ENCODE measurements around the gene FAXDC2.

Gene FAXDC2, protein sequence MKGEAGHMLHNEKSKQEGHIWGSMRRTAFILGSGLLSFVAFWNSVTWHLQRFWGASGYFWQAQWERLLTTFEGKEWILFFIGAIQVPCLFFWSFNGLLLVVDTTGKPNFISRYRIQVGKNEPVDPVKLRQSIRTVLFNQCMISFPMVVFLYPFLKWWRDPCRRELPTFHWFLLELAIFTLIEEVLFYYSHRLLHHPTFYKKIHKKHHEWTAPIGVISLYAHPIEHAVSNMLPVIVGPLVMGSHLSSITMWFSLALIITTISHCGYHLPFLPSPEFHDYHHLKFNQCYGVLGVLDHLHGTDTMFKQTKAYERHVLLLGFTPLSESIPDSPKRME

DNA sequence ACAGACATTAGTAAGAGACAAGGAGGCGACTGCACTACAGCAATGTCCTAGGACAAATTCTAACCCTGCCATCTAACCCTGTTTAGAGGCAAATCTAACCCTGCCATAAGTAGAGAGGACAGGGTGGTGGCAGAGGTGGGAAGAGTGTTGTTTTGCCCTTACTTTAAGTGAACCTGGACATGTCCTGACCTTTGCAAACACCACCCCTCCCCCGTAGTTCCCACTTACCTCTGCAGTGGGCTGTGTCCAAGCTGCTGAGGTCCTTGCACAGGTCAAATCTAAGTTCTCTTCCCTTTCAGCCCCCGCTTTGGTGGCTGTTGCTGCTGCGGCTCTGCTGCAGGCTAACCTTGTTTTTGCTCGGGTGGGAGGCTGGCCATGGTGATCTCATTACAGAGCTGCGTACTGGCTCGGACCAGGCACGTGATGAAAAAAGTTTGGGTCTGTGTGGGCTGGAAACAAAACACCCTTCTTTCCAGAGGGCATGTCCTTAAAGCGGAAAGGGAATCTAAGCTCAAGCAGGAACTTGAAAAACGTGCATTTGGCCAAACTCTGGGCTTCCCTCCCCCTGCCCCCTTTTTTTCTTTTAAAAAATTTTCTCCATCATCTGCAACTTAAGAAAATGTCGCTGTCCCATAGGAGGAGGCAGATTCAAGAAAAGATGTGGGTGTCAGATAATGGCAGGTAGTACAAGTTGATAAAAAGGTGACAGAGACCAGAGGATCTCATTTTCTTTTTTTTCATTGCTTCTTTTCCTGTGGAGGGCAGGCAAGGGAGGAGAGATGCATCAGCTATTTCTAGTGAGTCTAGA is at the start of gene FAXDC2:
TSS of gene FAXDC2 (minus strand) at position 349 of the 808 bp plus-strand sequence. CDS start 12,425 bp downstream, outside the sequence.
- peak; percentile 72 to 84 for DNase-seq

DNA sequence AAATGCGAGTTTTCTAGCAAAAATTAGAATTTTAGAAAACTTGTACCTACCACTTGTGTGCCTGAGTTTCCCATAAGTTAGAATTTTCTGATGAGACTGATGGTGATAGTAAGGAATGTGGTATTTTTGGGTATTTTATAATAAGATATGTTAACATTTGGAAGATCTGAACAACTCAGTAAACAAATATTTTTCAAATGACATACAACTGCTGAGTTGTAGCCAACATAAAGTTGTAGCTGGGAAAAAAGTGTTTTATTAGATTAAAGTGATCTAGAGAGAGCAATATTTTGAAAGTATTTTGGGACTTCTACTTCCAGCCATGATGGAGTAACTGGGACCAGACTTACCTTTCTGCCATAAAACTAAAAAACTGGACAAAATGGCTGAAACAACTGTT is 49.7 kb upstream of the FAXDC2 start:
- no peak for DNase-seq

DNA sequence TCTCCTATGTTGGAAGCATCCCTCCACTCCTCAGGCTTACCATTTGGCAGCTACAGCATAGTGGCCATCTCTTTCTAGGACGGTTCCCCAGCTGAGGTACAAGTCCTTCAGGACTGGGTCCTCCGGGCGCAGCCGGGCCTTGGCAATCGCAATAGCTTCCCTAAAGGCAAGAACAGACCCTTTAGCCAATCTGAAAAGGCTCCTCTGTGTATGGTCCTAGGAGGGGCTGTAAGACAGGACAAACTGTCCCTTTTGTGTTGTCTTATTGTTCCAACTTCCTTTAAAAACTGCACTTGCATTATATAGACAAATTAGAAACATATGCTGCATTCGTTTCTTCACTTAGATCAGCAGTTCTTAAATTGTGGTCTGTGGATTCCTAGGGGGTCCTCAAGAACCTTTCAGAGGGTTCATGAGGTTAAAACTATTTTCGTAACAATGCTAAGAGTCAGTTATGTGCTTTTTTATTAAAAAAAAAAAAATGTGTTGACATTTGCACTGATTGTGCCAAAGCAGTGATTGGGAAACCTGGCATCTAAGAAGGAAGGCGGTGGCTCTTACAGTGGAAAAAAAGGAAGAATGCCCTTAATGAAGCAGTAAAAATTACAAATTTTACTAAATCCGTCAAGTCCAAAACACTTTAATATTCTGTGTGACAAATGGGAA is 48.9 kb upstream of the FAXDC2 start:
- DNase-seq: no peak

DNA sequence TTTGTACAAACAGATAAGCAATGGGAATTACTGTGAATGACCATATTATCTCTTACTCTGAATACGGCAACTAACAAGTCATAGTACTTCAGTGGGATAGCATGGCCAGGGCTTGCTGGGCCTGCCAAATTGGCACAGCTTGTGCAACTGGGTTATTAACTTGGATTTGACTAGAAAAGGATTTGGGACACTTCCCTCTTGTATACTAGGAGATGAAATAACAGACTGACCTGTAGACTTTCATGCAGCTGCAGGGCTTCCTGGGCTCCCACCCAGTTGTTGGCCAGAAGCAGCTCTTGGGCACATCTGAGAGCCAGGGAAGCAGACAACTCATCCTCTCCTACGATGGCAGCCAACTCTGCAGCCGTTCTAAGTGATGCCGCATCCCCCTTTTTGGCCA is 47.8 kb upstream of the FAXDC2 start:
- DNase-seq: no peak

DNA sequence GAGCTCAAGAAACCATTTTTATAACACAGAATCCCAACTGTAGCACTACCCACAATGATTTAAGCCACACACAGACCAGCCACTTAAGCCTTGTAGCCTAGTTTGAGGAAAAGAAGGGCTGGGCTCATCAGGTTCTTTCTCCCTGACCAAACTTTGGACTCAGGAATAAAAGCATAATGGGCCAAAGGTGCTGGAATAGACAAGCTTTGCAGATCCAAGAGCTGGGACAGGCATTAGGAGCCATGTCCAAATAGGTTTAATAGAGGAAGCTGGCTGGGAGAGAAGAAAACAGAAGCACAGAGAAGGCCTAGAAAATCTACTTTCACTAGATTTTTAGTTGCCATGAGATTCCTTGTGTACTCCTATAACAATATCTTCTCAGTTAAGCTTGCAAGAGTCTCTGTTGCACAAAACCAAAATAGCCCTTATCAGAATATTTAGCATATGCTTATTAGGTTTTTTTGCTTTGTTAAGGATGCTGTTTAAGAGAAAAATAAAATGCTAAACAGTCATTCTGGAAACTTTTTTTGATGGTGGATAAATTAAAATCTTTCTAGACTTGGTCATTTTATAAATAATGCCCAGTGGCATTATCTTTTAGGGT is 46.3 kb upstream of the FAXDC2 start:
- no peak for DNase-seq

DNA sequence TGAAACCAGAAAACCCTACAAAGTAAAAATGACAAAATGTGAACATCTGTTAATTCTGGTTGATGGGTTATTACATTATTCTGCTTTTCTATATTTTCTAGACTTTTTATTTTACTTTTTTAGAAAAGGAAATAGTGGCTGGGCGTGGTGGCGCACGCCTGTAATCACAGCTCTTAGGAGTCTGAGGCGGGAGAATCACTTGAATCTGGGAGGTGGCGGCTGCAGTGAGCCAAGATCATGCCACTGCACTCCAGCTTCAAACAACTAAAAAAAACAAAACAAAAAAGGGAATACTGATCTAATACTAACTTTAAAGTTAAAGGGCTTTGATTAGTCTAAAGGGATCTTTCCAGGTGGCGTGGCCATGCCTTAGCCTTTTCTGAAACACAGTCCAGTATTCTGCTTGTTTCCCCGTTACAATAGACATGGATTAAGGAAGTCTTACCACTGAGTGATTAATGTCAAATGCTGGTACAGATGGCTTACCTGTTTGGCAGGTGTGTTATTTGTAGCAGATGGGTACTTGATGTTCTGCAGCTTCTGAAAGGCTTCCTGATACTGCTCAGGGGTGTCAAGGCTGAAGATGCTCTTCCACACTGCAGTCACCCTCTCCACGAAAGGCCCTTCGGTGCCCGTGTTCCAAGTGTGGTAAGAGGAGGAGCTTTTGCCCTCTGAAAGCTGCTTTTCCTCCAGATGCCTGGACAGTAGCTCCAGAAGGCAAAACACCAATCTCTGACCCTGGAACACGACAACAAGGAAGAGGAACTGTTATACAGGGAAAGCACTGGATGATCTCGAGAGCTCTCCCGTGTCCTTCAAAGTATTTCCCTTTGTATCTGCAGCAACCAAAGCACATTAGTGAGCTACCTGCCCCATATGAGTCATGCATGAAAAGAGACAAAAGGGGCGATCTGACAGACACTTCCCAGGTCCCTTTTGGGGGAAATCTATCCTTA is 45.5 kb upstream of the FAXDC2 start:
- DNase-seq: no peak

DNA sequence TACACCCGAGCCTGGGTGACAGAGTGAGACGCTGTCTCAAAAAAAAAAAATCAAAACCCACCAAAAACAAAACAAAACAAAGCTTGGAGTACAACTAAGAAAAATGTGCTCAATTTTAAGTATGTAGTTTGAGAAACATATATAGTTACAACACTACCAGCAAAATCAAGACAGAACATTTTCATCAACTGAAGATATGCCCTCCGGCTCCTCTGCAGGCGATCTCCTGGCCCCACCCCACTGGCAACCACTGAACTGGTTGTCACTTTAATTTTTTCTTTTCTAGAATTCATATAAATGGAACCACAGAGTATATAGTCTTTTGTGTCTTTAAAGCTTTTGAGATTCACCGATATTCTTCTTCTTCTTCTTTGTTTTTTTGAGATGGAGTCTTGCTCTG is 43.0 kb upstream of the FAXDC2 start:
- DNase-seq: no peak

DNA sequence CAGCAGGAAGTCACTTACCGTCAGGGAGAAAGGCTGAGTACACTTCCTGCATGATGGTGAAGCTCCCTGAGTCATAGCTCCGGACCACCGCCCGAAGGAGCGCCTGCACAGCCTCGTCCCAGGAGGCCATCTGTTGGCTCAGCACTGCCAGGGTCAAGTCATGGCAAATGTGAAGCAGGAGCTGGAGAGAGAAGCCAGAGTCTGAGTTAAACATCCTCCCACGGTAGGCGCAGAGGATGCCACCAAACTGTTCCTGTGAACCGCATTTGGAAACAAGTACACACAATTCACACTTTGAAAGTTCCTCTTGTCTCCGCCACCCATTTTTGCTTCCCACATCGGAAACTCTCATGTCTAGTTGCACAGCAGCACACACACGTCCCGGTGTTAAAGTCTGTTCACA is 42.0 kb upstream of the FAXDC2 start:
- no peak for DNase-seq

DNA sequence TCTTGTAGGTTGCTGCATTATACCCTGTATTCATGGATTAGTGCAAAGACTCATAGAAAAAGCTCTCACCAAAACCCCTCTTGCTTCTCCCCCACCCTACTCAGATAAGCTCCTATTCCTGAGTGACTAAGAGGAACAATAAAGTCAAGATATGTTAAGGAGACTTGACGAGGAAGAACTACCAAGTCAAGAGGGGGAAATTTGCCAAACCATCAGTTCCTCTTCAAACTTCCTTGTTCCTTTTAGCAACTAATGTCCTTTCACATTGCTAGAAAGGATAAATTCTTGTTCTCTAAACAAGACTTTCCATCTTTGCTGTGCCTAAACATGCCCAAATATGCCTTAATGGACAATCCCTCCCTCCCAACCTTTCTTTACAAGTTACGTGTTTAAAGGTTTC is 35.0 kb upstream of the FAXDC2 start:
- peak; percentile 44 to 57 for DNase-seq

DNA sequence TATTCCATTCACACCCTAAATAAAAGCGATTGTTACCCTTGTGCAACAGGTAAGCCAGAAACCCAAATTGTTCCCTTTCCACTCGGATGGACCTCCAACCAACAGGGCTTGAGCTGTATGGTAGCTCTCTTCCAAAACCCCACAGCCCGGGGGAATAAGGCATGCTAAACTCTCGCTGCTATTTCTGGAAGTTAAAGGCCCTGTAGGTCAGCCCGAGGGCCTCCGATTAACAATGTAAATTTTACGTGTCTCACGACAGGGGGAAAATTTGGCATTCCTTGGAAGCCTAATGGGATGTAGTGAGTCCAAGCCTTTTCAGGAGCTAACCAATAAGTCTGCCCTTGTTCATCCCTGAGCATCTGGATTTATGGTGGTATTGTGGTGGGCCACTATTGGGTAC is 34.0 kb upstream of the FAXDC2 start:
- DNase-seq: no peak

DNA sequence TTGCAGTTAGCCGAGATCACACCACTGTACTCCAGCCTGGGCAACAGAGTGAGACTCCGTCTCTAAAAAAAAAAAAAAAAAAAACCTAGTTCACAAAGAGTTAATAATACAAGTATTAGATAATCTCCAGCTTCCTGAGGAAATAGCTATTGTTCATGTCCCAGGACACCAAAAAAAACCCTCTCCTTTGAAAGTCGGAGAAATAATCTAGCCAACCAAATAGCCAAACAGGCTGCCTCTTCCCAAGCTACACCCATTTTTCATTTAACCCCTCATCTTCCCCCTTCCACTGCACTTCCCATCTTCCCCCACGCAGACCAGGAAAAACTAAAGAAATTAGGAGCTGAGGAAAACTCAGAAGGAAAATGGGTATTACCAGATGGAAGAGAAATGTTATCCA is 31.6 kb upstream of the FAXDC2 start:
- DNase-seq: no peak

DNA sequence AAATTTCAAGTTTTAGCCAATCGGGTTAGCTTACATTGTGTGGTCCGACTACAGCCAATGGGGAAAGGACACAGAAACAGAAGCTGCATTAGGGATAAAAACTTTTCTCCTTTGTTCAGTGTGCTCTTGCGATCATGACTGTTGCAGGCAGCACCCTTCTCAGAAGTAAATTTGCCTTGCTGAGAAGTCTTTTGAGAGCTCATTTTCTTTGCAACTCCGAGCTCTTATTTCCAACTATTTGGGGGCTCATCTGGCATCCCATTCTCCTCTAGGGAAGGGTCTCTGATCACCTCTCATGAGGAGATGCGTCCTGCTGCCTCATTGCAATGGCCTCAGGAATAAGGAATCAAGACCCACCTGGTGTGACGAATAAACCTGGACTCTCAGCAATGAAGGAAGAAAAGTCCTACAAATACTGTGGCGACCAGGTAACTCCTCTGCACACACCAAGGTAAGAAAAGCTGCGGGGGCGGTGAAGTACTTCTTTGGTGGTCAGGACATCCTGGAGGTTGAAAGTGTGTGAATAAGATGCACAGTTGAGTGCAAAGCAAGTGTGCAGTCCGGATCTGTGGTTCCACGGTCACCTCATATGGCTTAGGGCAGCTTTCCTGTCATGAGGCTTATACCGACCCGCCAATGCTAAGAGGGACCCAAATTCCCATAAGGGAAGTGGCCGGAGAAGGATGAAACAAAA is 28.4 kb upstream of the FAXDC2 start:
- DNase-seq: no peak

DNA sequence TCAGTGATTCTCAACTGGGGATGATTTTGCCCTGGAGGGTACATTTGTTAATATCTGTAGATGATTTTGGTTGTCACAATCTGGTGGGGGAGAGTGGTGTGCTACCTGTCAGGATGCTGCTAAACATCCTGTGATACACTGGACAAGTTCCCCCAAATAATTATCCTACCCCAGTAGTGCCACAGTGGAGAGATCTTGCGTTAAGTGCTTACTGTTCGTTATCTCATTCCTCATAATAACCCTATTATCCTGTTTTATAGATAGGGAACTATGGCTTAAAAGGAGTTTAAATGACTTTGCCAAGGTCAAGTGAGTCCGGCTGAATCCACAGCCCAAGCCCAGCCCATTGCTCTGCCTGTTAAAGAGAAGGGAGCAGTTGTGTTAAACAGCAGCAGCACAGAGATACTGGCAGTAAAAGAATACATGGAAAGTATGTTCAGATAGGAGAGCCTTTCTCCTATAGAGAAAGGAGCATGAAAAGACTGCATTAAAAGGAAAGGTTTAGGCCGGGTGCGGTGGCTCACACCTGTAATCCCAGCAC is 23.5 kb upstream of the FAXDC2 start:
- no peak for DNase-seq

DNA sequence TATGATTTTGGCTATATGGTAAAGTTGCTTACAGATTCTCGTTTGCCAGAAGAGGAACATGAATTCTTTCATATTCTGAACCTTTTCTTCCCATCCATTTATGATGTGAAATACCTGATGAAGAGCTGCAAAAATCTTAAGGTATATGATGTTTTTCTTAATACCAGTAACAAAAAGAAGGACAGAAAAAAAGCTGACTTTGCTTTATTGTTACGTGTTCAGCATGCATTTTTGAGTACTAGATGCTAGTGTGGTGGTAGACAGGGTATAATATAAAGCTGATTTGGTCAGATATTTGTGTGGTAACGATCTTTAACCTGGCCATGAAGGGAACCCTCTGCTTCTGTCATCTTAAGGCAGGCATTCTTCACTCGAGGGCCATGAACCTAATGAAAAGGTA is 21.3 kb upstream of the FAXDC2 start:
- no peak for DNase-seq

DNA sequence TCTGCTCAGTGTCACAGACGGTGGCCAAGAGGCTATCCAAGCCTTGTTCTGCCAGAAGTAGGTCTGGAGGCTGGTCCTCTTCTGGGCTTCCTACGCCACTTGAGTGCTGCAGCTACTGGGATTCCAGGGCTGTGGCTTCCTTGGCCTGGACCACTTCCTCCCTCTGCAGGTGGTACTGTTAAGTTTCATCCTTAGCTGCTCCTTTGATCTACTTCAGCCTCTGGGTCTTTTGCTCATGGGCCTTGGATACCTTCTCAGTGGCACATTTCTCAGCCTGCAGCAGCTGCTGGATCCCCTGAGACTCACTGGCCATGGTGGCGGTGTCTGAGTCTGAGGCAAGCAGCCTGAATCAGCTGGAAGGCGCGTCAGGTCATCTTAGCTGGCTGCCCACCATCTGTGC is 18.3 kb upstream of the FAXDC2 start:
- DNase-seq: no peak

DNA sequence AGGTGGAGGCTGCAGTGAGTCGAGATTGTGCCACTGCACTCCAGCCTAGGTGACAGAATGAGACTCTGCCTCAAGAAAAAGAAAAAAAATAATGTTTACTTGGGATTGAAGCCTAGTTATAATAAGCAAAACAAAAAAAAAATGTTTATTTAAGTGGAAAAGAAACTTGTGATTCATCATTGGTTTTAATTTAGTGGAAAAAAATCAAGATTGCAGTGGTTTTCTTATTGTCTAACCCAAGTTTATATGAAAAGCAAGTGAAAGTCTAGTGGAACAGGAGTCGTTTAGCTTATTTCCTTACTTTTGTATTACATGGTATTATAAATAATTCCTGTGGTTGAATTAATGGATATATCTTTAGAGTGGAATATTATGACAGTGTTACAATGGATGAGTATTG is 16.4 kb upstream of the FAXDC2 start:
- DNase-seq: no peak

DNA sequence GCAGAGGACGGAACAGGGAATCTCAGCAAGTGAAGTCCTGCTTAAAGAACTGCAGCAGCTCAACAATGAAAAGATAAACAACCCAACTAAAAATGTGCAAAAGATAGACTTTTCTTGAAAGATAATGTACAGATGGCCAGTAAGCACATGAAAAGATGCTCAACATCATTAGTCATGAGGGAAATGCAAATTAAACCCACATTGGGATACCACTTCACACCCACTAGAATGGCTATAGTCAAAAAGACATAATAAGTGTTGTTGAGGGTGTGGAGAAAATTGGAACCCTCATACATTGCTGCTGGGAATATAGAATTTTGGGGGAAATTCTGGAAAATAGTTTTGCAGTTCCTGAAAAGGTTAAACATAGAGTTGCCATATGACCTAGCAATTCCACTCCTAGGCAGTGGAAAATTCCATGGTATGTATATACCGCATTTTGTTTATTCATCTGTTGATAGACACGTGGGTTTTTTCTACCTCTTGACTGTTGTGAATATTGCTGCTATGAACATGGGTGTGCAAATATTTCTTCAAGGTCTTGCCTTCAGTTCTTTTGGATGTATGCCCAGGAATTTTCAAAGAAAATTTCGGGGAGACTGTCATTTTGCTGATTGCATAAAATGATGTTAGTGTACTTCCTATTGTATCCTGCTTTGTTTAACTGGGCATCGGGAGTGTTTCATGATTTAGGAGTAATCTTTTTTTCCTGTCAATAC is 15.2 kb upstream of the FAXDC2 start:
- DNase-seq: no peak

DNA sequence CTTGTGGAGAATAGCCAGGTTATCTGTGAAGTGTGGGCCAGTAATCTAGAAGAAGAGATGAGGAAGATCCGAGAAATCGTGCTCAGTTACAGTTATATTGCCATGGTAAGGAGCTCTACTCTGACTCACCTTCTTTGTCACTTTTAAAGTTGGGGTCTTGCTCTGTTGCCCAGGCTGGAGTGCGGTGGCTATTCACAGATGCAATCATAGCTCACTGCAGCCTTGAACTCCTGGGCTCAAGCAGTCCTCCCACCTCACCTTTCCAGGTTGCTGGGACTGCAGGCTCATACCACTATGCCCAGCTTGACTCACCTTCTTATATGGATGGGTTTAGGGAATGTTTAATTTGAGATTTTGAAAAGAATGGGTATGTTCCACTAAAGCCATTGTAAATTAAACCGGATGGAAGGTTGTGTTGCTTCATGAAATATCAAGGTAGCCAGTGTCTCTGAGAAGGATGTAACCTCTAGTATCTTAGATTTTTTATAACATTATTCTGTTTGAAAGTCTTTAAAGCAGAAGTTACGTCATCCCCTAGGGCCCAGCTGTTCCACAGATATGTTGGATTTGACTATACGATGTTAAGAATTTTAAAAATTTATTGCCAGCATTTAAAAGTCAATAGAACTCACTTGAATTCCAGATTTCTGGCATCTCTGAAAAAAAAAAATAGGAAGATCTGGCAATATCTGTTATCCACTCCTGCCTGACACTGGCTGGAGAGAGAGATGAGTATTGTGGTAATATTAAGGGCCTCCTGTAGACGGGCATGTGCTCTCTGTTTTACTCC is 13.1 kb upstream of the FAXDC2 start:
- DNase-seq: no peak

DNA sequence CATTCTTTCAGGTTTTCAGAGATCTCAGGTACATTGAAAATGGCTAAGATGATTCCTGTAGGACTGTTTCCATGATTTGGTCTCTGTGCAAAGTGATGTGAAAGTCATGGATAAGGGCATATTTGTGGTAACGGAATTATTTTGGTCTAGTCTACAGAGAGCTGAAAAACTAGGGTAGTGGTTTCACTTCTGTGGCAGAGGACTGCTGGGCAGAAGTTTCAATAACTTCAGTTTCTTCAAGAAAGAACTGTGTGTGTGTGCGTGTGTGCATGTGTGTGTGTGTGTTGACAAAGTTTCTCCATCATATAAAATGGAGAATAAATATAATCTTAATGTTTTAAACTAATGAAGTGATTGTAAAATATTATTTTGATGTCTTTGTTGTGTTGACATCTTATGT is 12.4 kb upstream of the FAXDC2 start:
- peak in 1 of 2 donors; percentile 8 for DNase-seq

DNA sequence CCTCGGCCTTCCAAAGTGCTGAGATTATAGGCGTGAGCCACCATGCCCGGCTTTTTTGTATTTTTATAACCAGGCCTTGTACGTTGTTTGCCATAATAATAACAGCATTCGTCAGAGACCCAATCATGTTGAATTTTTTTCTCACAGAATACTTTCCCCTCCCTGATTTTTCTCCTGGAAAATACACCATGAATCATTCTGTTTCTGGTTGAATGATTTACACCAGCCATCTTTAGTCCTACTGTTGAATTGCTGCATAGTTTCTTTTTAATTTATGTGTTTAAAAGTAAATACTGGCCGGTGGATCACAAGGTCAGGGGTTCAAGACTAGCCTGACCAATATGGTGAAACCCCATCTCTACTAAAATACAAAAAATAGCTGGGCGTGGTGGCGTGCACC is 11.5 kb upstream of the FAXDC2 start:
- no peak for DNase-seq
